Renal cortical epithelial cell (primary cell): ENCODE results near the gene WDR54. TPM values are rescaled to one million over a fixed set of nuclear protein-coding genes. Genes with fewer than 3 reads are reported as not detected.
A peak's percentile ranks its signal among the peaks of the same experiment; 100 is the strongest.

Source experiments
- DNase-seq: peaks from one replicate; pipeline ENCODE4 v3.0.0-alpha.2; 2011; ENCODE audit warnings: low read depth
- total RNA-seq: library from RNA; depleted of rRNA; stranded (reverse); fragments of >200 nt; gene quantifications from 2 replicates; pipeline ENCODE4 v1.2.3, GENCODE V29; 2014

WDR54 gene, protein sequence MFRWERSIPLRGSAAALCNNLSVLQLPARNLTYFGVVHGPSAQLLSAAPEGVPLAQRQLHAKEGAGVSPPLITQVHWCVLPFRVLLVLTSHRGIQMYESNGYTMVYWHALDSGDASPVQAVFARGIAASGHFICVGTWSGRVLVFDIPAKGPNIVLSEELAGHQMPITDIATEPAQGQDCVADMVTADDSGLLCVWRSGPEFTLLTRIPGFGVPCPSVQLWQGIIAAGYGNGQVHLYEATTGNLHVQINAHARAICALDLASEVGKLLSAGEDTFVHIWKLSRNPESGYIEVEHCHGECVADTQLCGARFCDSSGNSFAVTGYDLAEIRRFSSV
- 39.5 and 56.6 TPM in 2 replicates for total RNA-seq

DNA sequence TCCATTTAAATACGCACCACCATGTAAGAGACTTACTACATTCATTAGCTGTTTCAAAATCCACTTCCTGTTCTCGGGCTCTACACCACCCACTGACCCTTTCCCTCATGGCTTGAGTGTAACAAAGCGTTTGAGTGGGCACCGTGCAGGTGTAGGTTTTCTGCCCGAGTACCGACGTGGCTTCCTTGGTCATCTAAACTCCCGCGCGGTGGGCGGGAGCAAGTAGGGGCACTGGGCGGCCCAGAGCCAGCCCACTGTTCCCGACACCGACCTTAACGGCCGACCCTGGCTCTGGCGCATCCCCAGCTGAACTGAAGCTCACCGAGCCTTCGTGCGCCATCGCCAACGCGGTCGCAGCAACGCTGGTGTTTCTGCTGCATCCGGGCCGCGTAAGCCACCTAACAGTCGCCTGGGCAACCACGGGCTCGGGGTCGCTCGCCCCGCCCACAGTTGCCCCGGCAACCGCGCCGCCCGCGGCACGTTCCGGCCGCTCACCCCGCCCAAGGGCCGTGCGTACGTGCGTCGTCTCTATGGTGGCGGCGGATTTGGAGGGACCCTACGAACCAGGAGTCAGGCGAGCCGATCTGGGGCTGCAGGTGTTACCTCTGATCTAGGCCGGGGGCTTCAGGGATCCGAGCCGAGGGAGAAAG, at the start of gene WDR54, which contains the start of gene C2orf81:
Gene WDR54, plus strand, starts transcription at position 510 of the 650 bp plus-strand sequence. CDS start 424 bp downstream, outside the sequence.
Gene C2orf81, minus strand, starts transcription at position 399 of the 650 bp plus-strand sequence. Its CDS starts 59 bp downstream, at position 340.
- peak; percentile 56 for DNase-seq

DNA sequence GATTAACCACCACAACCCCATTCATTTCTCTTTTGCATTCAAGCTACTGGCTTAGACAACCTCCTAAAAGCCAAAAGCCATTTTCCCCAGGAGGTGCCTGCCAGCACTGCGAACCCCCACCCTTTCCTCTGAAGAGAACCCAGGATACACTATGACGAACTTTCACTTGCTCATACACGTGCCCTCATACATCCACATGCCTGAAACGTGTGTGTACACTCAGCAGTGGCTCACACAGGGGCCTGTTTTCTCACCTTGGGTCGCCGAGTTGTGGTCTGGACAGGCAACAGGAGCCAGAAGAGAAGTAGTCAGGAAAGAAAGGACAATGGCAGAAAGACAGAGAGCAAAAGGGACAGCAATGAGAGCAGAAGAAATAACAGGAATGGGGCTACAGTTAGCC, 48.9 kb upstream of the WDR54 start:
- no peak for DNase-seq

DNA sequence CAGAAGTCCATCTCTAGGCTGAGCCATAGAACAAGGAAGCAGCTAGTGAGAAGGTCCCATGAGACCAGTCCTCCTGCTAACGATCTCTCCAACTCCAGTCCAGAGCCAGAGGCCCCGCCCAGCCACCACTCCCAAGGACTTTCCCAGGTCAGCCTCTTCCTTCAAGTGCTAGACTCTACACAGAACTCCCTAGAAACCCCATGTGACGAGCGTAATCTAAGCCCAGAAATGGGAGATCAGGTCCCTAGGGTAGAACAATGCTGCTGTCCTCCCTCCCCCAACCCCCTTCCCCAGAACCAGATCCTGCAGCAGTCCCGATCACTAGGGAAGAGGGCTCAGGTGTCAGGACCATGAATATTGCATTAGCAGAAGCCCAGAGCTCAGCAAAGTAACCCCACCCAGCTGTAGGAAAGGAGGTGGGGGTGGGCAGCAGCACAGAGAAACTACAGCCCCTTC, 48.3 kb upstream of the WDR54 start:
- DNase-seq, result no peak

DNA sequence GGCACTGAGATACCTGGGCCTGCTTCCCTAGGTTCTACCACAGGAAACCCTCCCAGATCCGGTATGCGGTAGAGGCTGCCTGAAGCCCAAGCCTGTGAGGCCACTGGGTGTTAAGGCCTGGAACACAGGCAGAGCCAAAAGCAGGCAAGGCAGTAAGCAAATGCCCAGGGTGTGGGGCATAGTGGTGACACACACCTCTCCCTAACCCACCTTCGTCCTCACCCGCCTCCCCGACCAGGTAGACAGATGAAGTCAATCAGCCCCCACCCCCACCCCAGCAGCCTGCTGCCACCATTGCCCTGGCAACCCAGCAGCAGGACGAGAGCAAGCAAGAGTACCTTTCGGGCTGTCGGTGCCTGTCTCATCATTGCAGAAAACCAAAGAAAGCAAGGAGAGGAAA, 47.5 kb upstream of the WDR54 start:
- no peak for DNase-seq

DNA sequence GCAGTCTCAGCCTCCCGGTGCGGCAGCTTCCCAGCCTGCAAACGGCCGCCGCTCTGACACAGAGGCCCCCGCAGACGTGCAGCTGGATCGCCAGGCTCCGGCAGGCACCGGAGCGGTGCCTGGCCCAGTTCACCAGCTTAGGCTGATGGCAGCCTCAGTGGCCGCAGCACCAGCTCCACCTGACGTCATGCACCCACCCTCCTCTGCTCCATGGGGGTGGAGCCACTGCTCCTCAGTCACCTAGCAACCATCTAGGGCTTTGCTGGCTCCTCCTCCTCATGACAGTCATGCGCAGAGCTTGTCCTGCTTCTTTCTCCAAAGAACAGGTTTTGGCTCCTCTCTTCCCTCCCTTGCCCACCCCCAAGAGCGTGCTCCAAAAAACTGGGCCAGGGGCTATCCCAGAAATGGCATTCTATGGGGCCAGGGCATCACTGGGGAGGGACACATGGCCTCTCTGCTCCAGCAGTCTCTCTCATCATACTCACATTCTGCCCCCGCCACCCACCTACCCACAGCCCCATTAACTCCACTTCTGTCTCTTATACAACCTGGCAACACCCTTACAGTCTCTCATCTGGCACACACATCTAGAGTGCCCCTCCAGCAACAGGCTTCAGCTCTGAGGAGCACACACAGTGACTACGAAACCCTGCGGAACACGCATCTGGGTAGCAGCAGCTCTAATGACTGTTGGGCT, 46.9 kb upstream of the WDR54 start:
- peak; percentile 71 for DNase-seq

DNA sequence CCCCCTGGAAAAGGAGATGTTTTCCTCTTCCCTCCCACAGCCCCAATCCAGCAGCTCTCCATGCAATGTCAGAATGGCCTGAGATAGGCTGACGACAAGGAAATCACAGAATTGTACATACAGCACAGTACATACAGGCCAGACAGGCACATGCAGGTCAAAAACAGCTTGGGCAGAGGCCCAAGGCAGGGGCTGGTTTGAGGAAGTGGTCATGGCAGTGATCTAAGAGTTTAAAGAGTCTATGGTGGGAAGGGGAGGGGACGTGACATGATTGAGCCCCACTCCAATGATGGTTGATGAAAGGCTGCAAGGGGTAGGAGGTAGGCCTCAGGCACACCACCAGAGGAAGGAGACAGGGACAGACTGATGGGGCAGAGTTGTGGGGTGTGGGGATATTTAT, 45.7 kb upstream of the WDR54 start:
- no peak for DNase-seq

DNA sequence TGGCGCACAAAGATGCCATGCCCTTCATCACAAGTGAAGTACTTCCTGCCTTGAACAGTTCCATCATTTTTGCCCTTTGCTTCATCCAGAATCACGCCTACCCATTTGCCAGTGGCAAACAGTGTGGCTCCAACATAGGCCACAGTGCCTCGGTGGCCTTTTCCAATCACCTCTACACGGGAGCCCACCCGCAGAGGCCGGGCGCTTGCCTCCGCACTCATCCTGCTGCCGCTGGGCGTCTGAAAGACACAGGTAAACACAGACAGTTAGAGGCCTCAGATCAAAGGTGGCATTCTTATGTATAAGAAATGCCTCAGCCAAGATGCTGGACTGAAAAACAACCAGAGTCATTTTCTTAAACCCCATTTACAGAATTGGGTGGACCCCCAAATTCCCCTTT, 43.5 kb upstream of the WDR54 start:
- no peak for DNase-seq

DNA sequence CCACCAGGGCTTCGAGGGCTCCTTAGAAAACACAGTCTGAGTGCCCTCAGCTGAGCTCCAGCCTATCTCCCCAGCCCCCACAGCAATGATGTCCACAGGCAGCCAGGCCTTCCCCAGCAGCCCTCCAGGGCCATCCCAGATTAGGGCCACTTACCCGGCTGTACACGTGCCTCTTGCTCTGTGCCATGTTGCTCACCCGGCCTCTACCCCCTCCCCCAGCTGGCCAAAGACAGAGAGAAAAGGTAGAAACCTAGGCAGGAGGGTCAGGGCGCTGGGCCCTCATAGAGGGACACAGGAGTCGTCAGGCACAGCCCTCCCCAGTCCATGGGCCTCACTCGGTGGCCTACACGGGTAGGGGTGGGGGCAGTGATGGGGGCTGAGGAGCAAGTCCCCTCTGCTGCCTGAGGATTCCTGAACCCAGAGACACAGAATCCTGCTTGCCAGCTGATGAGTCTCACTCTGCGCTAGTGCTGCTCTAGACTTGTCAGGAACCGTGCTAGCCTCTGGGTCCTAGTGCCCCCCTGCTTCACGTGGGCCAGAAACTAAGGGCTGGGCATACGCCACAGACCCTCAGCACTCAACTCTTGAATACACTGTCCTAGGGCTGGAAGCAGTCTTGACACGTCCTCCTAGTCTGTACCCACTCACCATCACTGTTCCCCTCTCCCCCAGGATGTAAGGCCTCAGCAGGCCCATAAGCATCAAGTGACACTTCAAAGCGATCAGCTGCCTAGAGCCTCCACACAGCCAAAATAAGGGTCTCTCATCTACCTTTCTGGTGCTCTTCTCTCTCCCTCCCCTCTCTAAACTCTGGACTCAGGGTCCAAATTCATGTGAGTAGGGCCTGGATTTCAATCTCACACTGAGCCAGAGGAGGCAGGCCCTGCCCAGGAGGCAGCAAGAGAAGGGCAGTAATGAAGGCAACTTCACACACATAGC, 41.4 kb upstream of the WDR54 start, which contains the start of gene DCTN1:
Gene DCTN1, minus strand, starts transcription at position 461 of the 939 bp plus-strand sequence. Its CDS starts 274 bp downstream, at position 187.
- DNase-seq, result peak; percentile 41

DNA sequence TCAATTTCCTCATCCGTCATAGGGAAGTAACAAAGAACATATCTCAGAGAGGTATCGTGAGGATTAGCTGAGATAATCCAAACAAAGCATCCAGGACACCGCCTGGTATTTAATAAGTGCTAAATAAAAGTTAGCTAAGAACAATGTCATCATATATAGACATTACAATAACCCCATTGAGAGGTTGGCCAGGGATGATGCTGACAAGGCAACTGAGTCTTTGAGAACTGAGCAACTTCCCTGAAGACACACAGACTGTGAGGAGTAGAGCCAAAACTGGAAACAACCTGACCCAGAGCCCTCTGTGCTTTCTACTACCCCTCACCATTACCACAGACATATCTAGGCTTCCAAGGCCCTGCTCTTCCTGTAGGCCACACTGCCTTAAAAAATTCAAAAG, 39.8 kb upstream of the WDR54 start:
- no peak for DNase-seq

DNA sequence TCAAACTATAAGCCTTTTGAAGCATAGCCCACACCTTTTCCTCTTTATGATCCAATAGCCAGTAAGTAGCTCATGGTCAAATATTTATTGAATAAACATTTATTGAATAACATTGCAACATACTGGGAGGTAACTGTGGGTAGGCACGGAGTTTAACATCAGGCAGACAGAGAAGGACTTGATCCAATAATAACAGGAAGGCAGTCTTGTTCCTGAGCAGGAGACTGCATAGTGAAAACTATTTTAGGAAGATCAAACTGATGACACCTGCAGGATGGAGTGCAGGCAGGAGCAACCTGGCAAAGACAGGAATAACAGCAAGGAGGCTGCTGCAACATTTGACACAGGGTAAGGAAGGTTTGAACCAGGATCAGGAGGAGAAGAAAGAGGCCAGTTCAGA, 38.3 kb upstream of the WDR54 start:
- DNase-seq, result peak; percentile 30

DNA sequence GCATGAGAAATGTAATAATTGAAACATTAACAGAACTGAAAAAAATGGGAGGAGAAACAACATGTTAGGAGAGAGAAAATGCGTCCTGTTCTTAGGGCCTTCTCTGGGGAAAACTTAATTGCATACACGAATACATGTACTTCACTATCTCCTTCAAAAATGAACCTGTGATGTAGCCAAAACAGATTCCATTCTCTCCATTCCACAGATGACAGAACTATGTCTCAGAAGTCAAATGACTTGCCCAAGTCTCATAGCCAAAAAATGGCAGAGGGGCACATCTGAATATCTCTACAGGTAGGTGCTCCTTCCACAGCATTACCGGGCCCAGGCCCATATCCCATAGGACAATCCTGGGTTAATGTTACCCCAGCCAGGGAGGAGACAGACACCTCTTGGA, 37.5 kb upstream of the WDR54 start:
- no peak for DNase-seq

DNA sequence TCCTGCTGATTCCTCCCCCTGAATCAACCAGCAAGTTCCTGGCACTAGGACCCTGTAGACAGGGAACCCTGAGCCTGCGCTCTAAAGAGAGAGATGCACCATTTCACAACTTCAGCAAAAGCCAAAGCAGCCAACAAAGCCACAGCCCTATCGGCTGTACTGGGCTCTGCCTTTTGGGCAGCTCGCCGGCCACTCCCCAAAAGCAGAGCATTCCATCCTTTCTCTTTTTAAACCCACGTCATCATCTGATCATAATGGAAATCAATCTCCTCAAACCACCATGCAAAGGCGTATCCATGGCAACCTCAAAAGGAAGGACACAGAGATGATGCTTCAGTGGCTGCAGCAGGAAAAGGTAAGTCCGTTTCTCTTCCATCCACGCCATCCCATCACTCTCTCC, 36.1 kb upstream of the WDR54 start:
- no peak for DNase-seq

DNA sequence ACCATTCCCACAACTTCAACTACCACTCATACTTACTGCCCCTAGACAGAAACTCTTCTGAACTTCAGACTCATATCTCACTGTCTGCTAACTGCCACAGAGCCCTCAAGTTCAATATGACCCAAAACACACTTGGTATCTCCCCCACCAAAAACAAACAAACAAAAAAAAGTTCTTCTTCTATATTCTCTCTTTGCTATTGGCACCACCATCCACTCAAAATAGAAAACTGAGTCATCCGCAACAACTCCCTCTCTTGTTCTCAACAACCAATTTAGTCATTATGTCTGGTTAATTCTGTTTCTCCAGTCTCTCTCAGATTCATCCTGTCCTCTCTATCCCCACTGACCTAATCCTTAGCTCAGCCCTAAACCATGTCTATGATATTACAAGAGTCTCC, 34.2 kb upstream of the WDR54 start:
- DNase-seq, result no peak

DNA sequence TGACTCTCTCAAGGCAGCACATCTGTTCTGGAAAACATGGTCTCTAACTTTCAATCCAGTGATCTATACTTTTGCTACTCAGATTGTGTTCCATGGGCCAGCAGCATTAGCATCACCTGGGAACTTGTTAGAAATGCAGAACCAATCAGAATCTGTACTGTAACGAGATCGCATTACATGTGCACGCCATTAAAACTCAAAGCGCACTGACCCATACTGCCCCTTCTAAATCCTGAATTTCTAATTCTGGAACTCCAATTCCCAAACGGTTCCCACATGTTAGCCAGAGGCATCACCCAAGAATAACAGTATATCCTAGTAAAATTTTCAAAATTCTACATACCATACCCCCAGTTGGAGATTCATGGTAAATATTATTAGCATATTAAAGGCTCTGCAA, 30.9 kb upstream of the WDR54 start:
- no peak for DNase-seq

DNA sequence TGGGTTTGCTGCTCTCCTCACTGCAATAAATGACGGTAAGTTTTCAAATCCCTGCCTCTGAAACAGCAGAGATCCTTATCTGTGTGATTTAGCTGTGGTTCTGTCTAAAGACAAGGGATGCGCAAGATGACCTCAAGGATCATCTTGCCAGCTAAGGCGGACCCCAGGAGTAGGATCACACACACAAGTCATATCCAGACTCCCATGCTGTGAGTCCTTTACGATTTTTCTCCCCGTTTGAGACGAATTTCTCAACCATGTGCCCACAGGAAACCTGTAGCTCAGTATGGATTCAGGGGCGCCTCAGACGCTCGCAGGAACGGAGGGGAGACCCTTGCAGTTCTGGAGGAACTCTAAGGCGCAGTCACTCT, 30.3 kb upstream of the WDR54 start:
- DNase-seq, result peak; percentile 13

DNA sequence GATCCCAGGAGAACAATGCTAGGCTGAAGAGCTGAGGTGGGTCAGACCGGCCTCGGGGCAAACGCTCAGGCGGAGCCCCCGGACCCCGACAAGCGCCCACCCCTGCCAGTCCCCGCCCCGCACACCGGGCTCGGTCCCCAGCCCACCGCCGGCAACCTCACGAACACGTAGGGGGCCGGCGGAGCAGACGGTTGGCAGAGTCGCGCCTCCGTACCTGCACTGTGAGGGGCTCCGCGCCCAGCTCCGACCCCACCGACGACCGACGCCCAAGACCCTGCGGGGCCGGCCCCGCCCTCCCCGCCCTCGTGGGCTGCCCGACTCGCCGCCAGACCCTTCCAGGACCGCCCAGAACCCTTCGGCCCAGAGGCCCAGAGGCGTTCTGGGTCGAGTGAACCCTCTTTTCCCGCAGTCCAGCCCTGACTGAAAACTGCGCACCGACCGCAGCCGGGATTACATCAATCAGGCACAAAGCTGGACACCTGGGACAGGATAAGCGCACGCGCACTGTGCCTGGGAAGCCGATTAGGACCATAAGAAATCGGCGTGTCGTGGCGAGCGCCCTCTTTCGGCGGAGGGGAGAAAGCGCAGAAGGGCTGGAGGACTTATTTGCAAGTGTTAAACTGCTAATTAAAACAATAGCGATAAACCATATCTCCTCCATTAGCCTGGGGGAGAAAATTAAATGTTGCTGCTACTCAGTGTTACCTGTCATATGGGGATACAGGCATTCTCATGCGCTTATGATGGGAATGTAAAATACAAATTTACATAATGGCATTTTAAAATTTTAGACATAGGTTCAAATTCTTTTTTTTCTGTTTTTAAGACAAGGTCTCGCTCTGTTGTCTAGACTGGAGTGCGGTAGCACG, 29.7 kb upstream of the WDR54 start:
- peak; percentile 84 for DNase-seq

DNA sequence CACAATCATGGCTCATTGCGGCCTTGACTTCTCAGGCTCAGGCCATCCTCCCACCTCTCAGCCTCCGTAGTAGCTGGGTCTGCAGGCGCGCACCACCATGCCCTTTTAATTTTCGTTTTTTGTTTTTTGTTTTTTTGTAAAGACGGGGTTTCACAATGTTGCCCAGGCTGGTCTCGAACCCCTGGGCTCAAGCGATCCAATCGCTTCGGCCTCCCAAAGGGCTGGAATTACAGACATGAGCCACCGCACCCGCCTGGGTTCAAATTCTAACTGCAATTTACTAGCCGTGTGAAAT, 29.1 kb upstream of the WDR54 start:
- no peak for DNase-seq

DNA sequence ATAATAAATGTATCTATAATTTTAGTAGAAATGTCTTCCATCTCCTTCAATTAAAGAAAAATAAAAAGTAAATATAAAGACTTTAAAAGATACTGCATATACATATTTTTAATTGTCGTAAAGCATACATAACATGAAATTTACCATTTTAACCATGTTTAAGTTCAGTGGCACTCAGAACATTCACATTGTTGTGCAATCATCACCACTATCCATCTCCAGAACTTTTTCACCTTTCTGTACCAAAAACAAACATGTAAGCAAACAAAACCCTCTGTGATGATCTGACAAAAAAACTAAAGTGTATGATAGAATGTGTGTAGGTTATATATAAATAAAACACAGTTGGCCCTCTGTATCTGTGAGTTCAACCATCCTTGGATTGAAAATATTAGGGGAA, 28.0 kb upstream of the WDR54 start:
- DNase-seq, result no peak

DNA sequence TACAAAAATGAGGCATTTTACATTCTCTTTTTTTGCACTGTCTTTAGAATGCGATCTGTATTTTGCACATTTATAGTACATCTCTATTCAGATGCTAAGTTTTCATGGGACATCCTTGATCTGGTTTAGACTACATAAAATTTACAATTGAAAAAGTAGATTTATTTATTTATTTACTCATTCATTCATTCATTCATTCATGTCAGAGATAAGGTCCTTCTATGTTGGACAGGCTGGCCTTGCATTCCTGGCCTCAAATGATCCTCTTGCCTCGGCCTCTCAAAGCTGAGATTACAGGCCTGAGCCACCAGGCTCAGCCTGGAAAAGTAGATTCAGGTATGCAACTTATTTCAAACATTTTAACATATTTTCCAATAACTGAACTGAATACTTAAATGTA, 25.4 kb upstream of the WDR54 start:
- no peak for DNase-seq

DNA sequence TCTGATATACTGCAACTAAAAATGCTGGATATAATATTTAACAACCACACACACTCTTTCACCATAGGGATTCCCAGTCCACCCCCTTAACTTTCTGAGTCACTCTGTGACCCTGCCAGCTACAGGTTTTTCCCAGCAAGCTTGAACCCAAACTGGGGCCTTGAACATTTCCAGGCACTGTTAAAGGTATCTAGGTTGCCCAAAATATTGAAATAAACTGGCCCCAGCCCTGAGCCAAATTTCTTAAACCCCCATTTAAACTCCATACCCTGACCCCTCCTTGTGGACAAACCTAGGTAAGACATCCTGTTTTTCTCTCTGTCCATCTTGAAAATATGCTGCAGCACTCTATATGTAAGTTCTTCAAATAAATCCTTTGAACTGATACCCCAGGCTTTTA, 21.7 kb upstream of the WDR54 start:
- DNase-seq, result peak; percentile 33

DNA sequence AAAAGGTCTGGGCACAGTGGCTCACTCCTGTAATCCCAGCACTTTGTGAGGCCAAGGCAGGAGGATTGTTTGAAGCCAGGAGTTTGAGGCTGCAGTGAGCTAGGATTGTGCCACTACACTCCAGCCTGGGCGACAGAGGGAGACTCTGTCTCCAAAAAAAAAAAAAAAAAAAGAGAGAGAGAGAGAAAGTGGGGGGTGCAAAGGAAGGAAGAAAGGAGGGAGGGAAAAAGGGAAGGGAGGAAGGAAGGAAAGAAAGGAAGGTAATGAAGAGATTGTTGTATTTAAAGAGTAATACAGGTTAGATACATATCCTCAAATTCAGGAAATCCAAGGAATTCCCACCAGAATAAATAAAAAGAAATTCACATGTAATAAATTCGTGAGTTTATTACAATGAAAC, 19.6 kb upstream of the WDR54 start:
- DNase-seq, result no peak
